Vagina (tissue), 2 donors: ENCODE measurements around the gene CEP290.

Source experiments
- CTCF ChIP-seq, 3 experiments: fragments of 450-650 bp in 2 of 3; fragments of 200-600 bp in 1 of 3; sonication (generic) in 1 of 3; IDR thresholded peaks; one replicate each; pipeline ENCODE4 v1.5.1; 2017 to 2019; ENCODE audit warnings: antibody characterized with exemption in 3 of 3, mild to moderate bottlenecking in 2 of 3, moderate library complexity in 2 of 3
- POLR2A ChIP-seq, 2 donors: fragments of 450-650 bp; IDR thresholded peaks; one replicate each; pipeline ENCODE4 v1.6.1; 2017; ENCODE audit warnings: antibody characterized with exemption in 2 of 2, mild to moderate bottlenecking in 2 of 2, moderate library complexity in 2 of 2
- POLR2AphosphoS5 ChIP-seq, 2 donors: sonication (generic); formaldehyde crosslinking; IDR thresholded peaks; one replicate each; pipeline ENCODE4 v1.9.0; 2017; ENCODE audit warnings: antibody characterized with exemption in 2 of 2, mild to moderate bottlenecking in 2 of 2, low read depth in 1 of 2; ENCODE audit not compliant: insufficient read depth in 1 of 2

GRCh38 chr12:88017964-88018363 lies 123.9 kb downstream of the CEP290 start:
- TF ChIP-seq CTCF (IDR thresholded peaks at IDR 0.05) (no peak), POLR2AphosphoS5 (IDR thresholded peaks at IDR 0.05; ENCODE audit: insufficient read depth in 1 of 2, low read depth in 1 of 2) (no peak), POLR2A (IDR thresholded peaks at IDR 0.05) (no peak)
